OCI-LY1 (cell line): ENCODE measurements around the gene DOK5.

ENCODE experiments used
- H2AFZ ChIP-seq: fragments of 200-600 bp; sonication (generic), shearing (Covaris generic); 2 replicates; pipeline ENCODE4 v1.6.0; 2014; ENCODE audit warnings: antibody characterized with exemption, mild to moderate bottlenecking, low read length
- H3F3A ChIP-seq: fragments of 200-600 bp; sonication (generic), shearing (Covaris generic); 2 replicates; pipeline ENCODE4 v1.6.0; 2014; ENCODE audit warnings: mild to moderate bottlenecking, antibody characterized with exemption, low read length, moderate library complexity; ENCODE audit not compliant: insufficient read depth
- H3K27ac ChIP-seq: fragments of 200-600 bp; sonication (generic); 2 replicates; pipeline ENCODE4 v1.5.1; 2014; ENCODE audit warnings: low read length, mixed run types, mild to moderate bottlenecking, low read depth; ENCODE audit not compliant: poor library complexity, severe bottlenecking
- H3K27me3 ChIP-seq: fragments of 200-600 bp; sonication (generic); 2 replicates; pipeline ENCODE4 v1.6.0; 2014; ENCODE audit warnings: antibody characterized with exemption, mild to moderate bottlenecking, low read length, moderate library complexity; ENCODE audit not compliant: insufficient read depth
- H3K36me3 ChIP-seq: fragments of 200-600 bp; sonication (generic); 2 replicates; pipeline ENCODE4 v1.6.1; 2014; ENCODE audit warnings: mild to moderate bottlenecking, antibody characterized with exemption, low read length, moderate library complexity, mixed read lengths; ENCODE audit not compliant: insufficient read depth
- H3K4me1 ChIP-seq: fragments of 200-600 bp; sonication (generic); 2 replicates; pipeline ENCODE4 v1.5.1; 2014; ENCODE audit warnings: mild to moderate bottlenecking, low read length, moderate library complexity; ENCODE audit not compliant: insufficient read depth, severe bottlenecking
- H3K4me2 ChIP-seq: fragments of 200-600 bp; sonication (generic), shearing (Covaris generic); 2 replicates; pipeline ENCODE4 v1.6.1; 2014; ENCODE audit warnings: low read length
- H3K4me3 ChIP-seq: fragments of 200-600 bp; sonication (generic); 2 replicates; pipeline ENCODE4 v1.5.1; 2014; ENCODE audit warnings: low read length, low read depth, mild to moderate bottlenecking, mixed read lengths; ENCODE audit not compliant: poor library complexity, severe bottlenecking
- H3K79me2 ChIP-seq: fragments of 200-600 bp; shearing (Covaris generic); 2 replicates; pipeline ENCODE4 v1.6.1; 2016; ENCODE audit warnings: mixed run types, low read length, mixed read lengths; ENCODE audit not compliant: insufficient read depth
- H3K9ac ChIP-seq: fragments of 200-600 bp; sonication (generic), shearing (Covaris generic); 2 replicates; pipeline ENCODE4 v1.6.1; 2014; ENCODE audit warnings: mild to moderate bottlenecking, low read length, mixed read lengths
- H3K9me2 ChIP-seq: fragments of 200-600 bp; sonication (generic), shearing (Covaris generic); 2 replicates; pipeline ENCODE4 v1.6.1; 2014; ENCODE audit warnings: low read depth, mild to moderate bottlenecking, low read length, mixed read lengths
- H3K9me3 ChIP-seq: fragments of 200-600 bp; shearing (Covaris generic); 2 replicates; pipeline ENCODE4 v1.6.1; 2014; ENCODE audit warnings: low read length, mixed read lengths
- H4K20me1 ChIP-seq: fragments of 200-600 bp; sonication (generic), shearing (Covaris generic); 2 replicates; pipeline ENCODE4 v1.6.0; 2016; ENCODE audit warnings: mild to moderate bottlenecking, low read length; ENCODE audit not compliant: insufficient read depth
- CTCF ChIP-seq: fragments of 200-600 bp; sonication (generic), shearing (Covaris generic); IDR thresholded peaks from 2 replicates; pipeline ENCODE4 v1.5.1; 2017; ENCODE audit warnings: mild to moderate bottlenecking, antibody characterized with exemption, low read length, moderate library complexity, mixed read lengths
- EZH2 ChIP-seq: fragments of 200-600 bp; sonication (generic), shearing (Covaris generic); IDR thresholded peaks from 2 replicates; pipeline ENCODE4 v1.8.0; 2017; ENCODE audit warnings: borderline replicate concordance, mixed run types, mild to moderate bottlenecking, antibody characterized with exemption, low read length, moderate library complexity, mixed read lengths

The DOK5 gene

GRCh38 chr20:54497931-54498718 lies 22.7 kb downstream of the DOK5 start:
- TF ChIP-seq CTCF = no peak
- no peak for TF ChIP-seq EZH2
- Histone ChIP-seq H3K36me3 (no peaks in the 10 kb centered on the region), H4K20me1 (no peaks in the 10 kb centered on the region), H3K4me2 (no peak overlapping the region), H3K9ac (no peak overlapping the region), H3K79me2 (no peaks in the 10 kb centered on the region), H3K9me3 (no peaks in the 10 kb centered on the region), H3F3A (no peaks in the 10 kb centered on the region), H3K9me2 (no peaks in the 10 kb centered on the region), H2AFZ (no peak overlapping the region), H3K4me3 (no peak overlapping the region), H3K27me3 (no peaks in the 10 kb centered on the region), H3K4me1 (no peaks in the 10 kb centered on the region), H3K27ac (no peak overlapping the region)

DNA sequence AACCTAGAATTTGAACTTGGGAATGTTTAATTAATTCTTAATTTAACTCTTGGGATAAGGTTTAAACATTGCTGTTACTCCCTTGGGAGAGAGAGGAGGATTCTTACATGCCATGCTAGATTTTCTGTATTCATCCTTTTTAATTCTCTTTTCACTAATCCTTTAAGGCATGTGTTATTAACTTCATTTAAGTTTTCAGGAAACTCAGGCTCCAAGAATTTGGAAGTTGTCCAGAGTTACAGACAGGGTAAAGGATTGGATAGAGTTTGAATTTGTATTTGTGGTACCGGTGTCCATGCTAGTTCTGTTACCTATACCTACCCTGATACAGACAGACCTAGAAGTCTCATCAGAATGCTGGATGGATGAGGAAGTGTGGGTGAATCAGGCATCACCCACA lies 23.7 kb downstream of the DOK5 start:
- TF ChIP-seq EZH2 (no peak), CTCF (no peak)
- H2AFZ ChIP-seq = no peak overlapping the region
- H4K20me1 ChIP-seq = no peaks in the 10 kb centered on the region
- H3K36me3 ChIP-seq = no peaks in the 10 kb centered on the region
- no peak overlapping the region for H3K4me2 ChIP-seq
- H3K9me2 ChIP-seq = no peaks in the 10 kb centered on the region
- H3K4me1 ChIP-seq = no peaks in the 10 kb centered on the region
- no peaks in the 10 kb centered on the region for H3K9me3 ChIP-seq
- no peak overlapping the region for H3K27ac ChIP-seq
- no peak overlapping the region for H3K4me3 ChIP-seq
- no peaks in the 10 kb centered on the region for H3F3A ChIP-seq
- H3K27me3 ChIP-seq = no peaks in the 10 kb centered on the region
- no peak overlapping the region for H3K9ac ChIP-seq
- no peaks in the 10 kb centered on the region for H3K79me2 ChIP-seq

DNA sequence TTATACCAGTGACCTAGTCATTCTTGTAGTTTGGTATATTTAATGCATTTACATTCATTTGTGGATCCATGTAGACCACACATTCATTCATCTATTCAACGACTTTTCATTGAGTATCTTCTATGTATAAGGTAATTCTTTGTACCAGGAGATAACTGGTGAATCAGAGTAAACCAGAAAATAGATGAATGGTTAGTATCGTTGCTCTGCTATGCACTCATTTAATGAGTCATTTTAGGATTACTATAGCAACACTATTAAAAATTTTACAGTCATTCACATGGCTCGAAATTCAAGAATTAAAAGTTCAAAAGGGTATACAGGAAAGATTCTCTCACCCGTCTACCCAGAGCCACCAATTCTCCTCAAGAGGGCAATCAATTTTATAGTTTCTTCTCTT lies 26.8 kb downstream of the DOK5 start:
- H3K27me3 ChIP-seq = no peaks in the 10 kb centered on the region
- no peak overlapping the region for H3K27ac ChIP-seq
- no peaks in the 10 kb centered on the region for H3K9me3 ChIP-seq
- no peaks in the 10 kb centered on the region for H3K79me2 ChIP-seq
- H2AFZ ChIP-seq = no peak overlapping the region
- H4K20me1 ChIP-seq = no peaks in the 10 kb centered on the region
- no peak overlapping the region for H3K4me2 ChIP-seq
- no peak overlapping the region for H3K9ac ChIP-seq
- no peaks in the 10 kb centered on the region for H3K9me2 ChIP-seq
- H3F3A ChIP-seq = no peaks in the 10 kb centered on the region
- TF ChIP-seq EZH2 = no peak
- no peaks in the 10 kb centered on the region for H3K36me3 ChIP-seq
- no peaks in the 10 kb centered on the region for H3K4me1 ChIP-seq
- no peak overlapping the region for H3K4me3 ChIP-seq

DNA sequence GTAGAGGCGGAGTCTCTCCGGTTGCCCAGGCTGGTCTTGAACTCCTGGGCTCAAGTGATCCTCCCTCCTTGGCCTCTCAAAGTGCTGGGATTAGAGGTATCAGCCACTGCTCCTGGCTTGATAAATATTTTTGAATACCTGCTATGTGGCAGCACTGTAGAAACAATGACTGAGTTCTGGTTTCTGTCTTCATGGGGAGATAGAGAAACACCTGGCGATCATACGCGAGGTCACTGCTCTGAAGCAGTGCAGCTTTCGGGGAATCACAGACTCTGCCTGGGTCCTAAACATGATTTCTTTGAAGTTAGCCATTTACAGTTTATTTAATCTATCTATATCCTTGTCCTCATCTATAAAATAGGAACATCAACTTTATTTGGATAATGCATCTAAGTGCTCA lies 31.2 kb downstream of the DOK5 start:
- no peaks in the 10 kb centered on the region for H3K27me3 ChIP-seq
- H3K36me3 ChIP-seq = no peaks in the 10 kb centered on the region
- TF ChIP-seq CTCF (no peak), EZH2 (no peak)
- no peak overlapping the region for H3K4me3 ChIP-seq
- H3K9me3 ChIP-seq = no peaks in the 10 kb centered on the region
- no peaks in the 10 kb centered on the region for H3K79me2 ChIP-seq
- H3K4me2 ChIP-seq = no peak overlapping the region
- no peak overlapping the region for H3K27ac ChIP-seq
- no peak overlapping the region for H3K9ac ChIP-seq
- no peaks in the 10 kb centered on the region for H4K20me1 ChIP-seq
- H2AFZ ChIP-seq = no peak overlapping the region
- no peaks in the 10 kb centered on the region for H3K4me1 ChIP-seq
- no peaks in the 10 kb centered on the region for H3F3A ChIP-seq
- no peaks in the 10 kb centered on the region for H3K9me2 ChIP-seq
